ENCODE measurements around the gene THBD.
A peak's percentile ranks its signal among the peaks of the same experiment; 100 is the strongest.

Gene THBD

GRCh38 chr20:23033918-23034317 is 15.6 kb downstream of the THBD start:
- TF ChIP-seq, protein P1, sequence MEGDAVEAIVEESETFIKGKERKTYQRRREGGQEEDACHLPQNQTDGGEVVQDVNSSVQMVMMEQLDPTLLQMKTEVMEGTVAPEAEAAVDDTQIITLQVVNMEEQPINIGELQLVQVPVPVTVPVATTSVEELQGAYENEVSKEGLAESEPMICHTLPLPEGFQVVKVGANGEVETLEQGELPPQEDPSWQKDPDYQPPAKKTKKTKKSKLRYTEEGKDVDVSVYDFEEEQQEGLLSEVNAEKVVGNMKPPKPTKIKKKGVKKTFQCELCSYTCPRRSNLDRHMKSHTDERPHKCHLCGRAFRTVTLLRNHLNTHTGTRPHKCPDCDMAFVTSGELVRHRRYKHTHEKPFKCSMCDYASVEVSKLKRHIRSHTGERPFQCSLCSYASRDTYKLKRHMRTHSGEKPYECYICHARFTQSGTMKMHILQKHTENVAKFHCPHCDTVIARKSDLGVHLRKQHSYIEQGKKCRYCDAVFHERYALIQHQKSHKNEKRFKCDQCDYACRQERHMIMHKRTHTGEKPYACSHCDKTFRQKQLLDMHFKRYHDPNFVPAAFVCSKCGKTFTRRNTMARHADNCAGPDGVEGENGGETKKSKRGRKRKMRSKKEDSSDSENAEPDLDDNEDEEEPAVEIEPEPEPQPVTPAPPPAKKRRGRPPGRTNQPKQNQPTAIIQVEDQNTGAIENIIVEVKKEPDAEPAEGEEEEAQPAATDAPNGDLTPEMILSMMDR (IDR thresholded peaks at IDR 0.05): no peak
- Histone ChIP-seq H3K27me3 (peaks cover 53% of the 10 kb centered on the region), H3K27ac (no peak overlapping the region), H3K9me3 (no peaks in the 10 kb centered on the region), H3K4me1 (ENCODE audit: control insufficient read depth in 1 of 2, insufficient read depth in 1 of 2, low read depth in 1 of 2, low read length in 1 of 2) (peaks cover 16 to 27% of the 10 kb centered on the region in 2 experiments), H3K36me3 (no peaks in the 10 kb centered on the region), H3K4me3 (ENCODE audit: low read depth in 1 of 2, low read length in 1 of 2) (no peak overlapping the region)

DNA sequence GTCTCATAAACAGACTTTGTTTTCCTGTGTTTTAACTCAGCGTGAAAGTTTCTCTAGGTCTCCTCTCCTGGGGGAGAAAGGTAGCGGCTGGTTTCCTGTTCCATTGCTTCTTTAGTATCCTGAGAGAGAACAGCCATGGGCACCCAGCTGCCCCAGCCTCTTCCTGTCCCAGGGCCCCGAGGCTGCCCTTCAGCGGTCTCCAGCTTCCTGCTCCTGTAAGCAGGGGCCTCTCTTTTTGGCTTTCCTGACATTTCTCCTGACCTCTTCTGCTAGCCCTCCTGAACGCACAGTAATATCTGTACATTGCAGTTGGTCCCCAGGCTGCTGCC is 16.8 kb downstream of the THBD start:
- H3K27me3 ChIP-seq: peaks cover 41% of the 10 kb centered on the region
- no peak overlapping the region for H3K4me3 ChIP-seq (ENCODE audit: low read depth in 1 of 2, low read length in 1 of 2)
- no peaks in the 10 kb centered on the region for H3K9me3 ChIP-seq
- H3K36me3 ChIP-seq: no peaks in the 10 kb centered on the region
- peaks cover 28 to 39% of the 10 kb centered on the region in 2 experiments for H3K4me1 ChIP-seq (ENCODE audit: control insufficient read depth in 1 of 2, insufficient read depth in 1 of 2, low read depth in 1 of 2, low read length in 1 of 2)
- H3K27ac ChIP-seq: no peak overlapping the region
- TF ChIP-seq, protein P1 (IDR thresholded peaks at IDR 0.05): no peak

DNA sequence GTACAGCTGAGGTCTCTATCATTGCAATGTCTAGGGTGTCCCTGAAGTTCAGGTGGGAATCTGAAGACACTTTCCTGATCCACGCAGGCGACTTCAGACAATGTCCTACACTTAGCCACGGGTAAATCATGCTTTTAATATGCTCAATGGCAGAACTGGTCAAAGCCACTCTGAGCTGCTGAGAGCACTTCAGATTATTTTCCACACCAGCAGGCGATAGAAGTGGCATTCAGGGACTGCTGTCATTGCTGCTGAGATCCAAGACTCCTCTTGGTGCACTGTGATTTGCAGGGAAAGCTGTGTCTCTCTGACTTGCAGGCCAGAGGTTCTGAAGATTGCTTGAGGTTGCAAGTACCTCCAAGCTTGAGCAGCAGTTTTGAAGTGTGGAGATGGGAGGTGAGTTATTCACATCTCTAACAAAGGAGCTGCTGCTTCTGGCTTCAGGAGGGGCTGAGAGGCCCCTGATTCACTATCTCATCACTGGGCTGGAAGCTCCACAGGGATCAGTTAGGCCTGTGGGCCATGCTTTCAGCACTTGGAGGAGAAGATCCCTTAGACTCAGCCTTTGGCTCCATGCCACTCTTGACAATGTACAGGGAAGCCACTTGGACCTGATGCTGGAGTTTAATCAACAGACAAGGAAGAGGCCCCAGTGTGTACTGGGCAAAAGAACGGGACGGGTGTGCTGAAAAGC is 17.3 kb downstream of the THBD start:
- no peaks in the 10 kb centered on the region for H3K36me3 ChIP-seq
- H3K4me3 ChIP-seq (ENCODE audit: low read depth in 1 of 2, low read length in 1 of 2): no peak overlapping the region
- H3K4me1 ChIP-seq (ENCODE audit: control insufficient read depth in 1 of 2, insufficient read depth in 1 of 2, low read depth in 1 of 2, low read length in 1 of 2): peaks cover 33 to 44% of the 10 kb centered on the region in 2 experiments
- TF ChIP-seq, protein P1 (IDR thresholded peaks at IDR 0.05): no peak
- peaks cover 36% of the 10 kb centered on the region for H3K27me3 ChIP-seq
- no peak overlapping the region for H3K27ac ChIP-seq
- no peaks in the 10 kb centered on the region for H3K9me3 ChIP-seq

GRCh38 chr20:23031346-23031745 is 18.1 kb downstream of the THBD start:
- Histone ChIP-seq H3K27me3 (peaks cover 27% of the 10 kb centered on the region), H3K4me3 (ENCODE audit: low read depth in 1 of 2, low read length in 1 of 2) (no peak overlapping the region), H3K27ac (no peak overlapping the region), H3K9me3 (no peaks in the 10 kb centered on the region), H3K36me3 (no peaks in the 10 kb centered on the region), H3K4me1 (ENCODE audit: control insufficient read depth in 1 of 2, insufficient read depth in 1 of 2, low read depth in 1 of 2, low read length in 1 of 2) (peaks cover 42 to 52% of the 10 kb centered on the region in 2 experiments)
- TF ChIP-seq, protein P1 (IDR thresholded peaks at IDR 0.05): no peak

- Histone ChIP-seq H3K4me1 (ENCODE audit: control insufficient read depth in 1 of 2, insufficient read depth in 1 of 2, low read depth in 1 of 2, low read length in 1 of 2) (peaks cover 60 to 72% of the 10 kb centered on the region in 2 experiments), H3K27me3 (peaks cover 7% of the 10 kb centered on the region), H3K9me3 (no peaks in the 10 kb centered on the region), H3K36me3 (no peaks in the 10 kb centered on the region), H3K4me3 (ENCODE audit: low read depth in 1 of 2, low read length in 1 of 2) (no peak overlapping the region), H3K27ac (peak overlapping the region; percentile 96)
- TF ChIP-seq, protein P1 (IDR thresholded peaks at IDR 0.05): no peak
Measured at GRCh38 chr20:23029324-23029723, 20.1 kb downstream of the THBD start.

Measured in neutrophil (primary cell).